ENCODE measurements around the gene TST. TPM values are rescaled to one million over a fixed set of nuclear protein-coding genes. Genes with fewer than 3 reads are reported as not detected.

TST gene
- total and polyA plus RNA-seq, 9 of the 15 experiments (the other 6 are each of a cell fraction or from before 2014, with no cell fraction given) = 1.4 to 26.9 (median 12.4) TPM

GRCh38 chr22:37016134-37016910, 2.9 kb downstream of the TST start:
- no TSS peak for BruUV-seq (replicated peaks)
- in situ Hi-C loops (cut with MboI) = no loop called here
- DNase-seq (ENCODE audit: extremely low read depth in 1 of 4, low spot score in 3 of 4) = peak in 2 of 4 experiments; percentile 50 to 77
- peak overlapping the region; percentile 18; the same call in 1 of the 2 replicates for H3K4me2 ChIP-seq (ENCODE audit: insufficient read depth, low read length)
- H4K20me1 ChIP-seq (replicated peaks; ENCODE audit: control insufficient read depth, insufficient read depth, low read length) = peaks cover 6% of the 10 kb centered on the region
- peaks cover 38% of the 10 kb centered on the region for H3K79me2 ChIP-seq (ENCODE audit: control insufficient read depth, insufficient read depth, low read length)
- no peak overlapping the region for H2AFZ ChIP-seq (ENCODE audit: low read depth, low read length)
- no peak overlapping the region; a peak in 1 of 4 replicates for H3K9ac ChIP-seq (ENCODE audit: insufficient read depth in 1 of 2, low read depth in 2 of 2, low read length in 2 of 2)
- no peak overlapping the region for H3K4me3 ChIP-seq
- 44% methylated on average over 11 of the region's 14 CpGs for WGBS (ENCODE audit: insufficient coverage, low coverage, missing lambda C conversion rate)
- ChIA-PET CTCF (ENCODE audit: low intra/inter-chr PET ratio) (interaction anchor here (0.8 kb wide), 1 partner anchor 39 kb away, joined by 3 read pairs; no protein-coding TSS in a partner anchor), POLR2A (interaction anchor here (0.7 kb wide), 1 partner anchor 18 kb away, joined by 3 read pairs; no protein-coding TSS in a partner anchor)
- no peaks in the 10 kb centered on the region for H3K9me3 ChIP-seq (replicated peaks; ENCODE audit: control insufficient read depth, insufficient read depth, low read depth, low read length)
- H3K36me3 ChIP-seq (ENCODE audit: control insufficient read depth, insufficient read depth, low read length) = peaks cover 21% of the 10 kb centered on the region; the same call in 2 of the 3 replicates
- FAIRE-seq = peak; percentile 81
- H3K27ac ChIP-seq (ENCODE audit: extremely low read depth, low read depth, low read length) = peak overlapping the region; percentile 31
- no peaks in the 10 kb centered on the region for H3K27me3 ChIP-seq (ENCODE audit: control insufficient read depth in 2 of 2, insufficient read depth in 2 of 2, low read length in 2 of 2)
- intact Hi-C loops (cut with micrococcal nuclease) = no loop called here
- H3K4me1 ChIP-seq (replicated peaks in 1 of 2; ENCODE audit: control insufficient read depth in 2 of 2, insufficient read depth in 2 of 2, low read length in 2 of 2) = peaks cover 29 to 46% of the 10 kb centered on the region in 2 experiments; a peak in 4 of 5 replicates
- ATAC-seq = peak; percentile 51
- H3K9me1 ChIP-seq (ENCODE audit: control insufficient read depth, insufficient read depth, low read length) = peaks cover 2% of the 10 kb centered on the region
- TF ChIP-seq SMC3 (conservative IDR thresholded peaks at IDR 0.05; ENCODE audit: insufficient read depth, low read depth, low read length) = no peak
- TF ChIP-seq ZC3H8 (IDR thresholded peaks at IDR 0.05) = no peak
- TF ChIP-seq HDAC2 (IDR thresholded peaks at IDR 0.05) = 0 out of 2 replicates have a peak, but pooled peaks have one; percentile 73
- no peak for TF ChIP-seq HNRNPL (IDR thresholded peaks at IDR 0.05; ENCODE audit: low read depth, low read length)
- TF ChIP-seq CBFA2T3 (IDR thresholded peaks at IDR 0.05) = 0 out of 2 replicates have a peak, but pooled peaks have one; percentile 18
- TF ChIP-seq ZNF407 (IDR thresholded peaks at IDR 0.05; ENCODE audit: low read depth) = peak; percentile 57; the same call in 1 of the 2 replicates
- TF ChIP-seq C11orf30 (IDR thresholded peaks at IDR 0.05; ENCODE audit: low read depth) = peak; percentile 52
- peak; percentile 47; the same call in 1 of the 2 replicates for TF ChIP-seq NFE2 (IDR thresholded peaks at IDR 0.05; ENCODE audit: low read depth)
- TF ChIP-seq PTBP1 (IDR thresholded peaks at IDR 0.05; ENCODE audit: low read depth, low read length) = 0 out of 2 replicates have a peak, but pooled peaks have one; percentile 60
- no peak for TF ChIP-seq ZC3H4 (CRISPR knock-in tag; IDR thresholded peaks at IDR 0.05; ENCODE audit: borderline replicate concordance)
- TF ChIP-seq ESRRA (IDR thresholded peaks at IDR 0.05; ENCODE audit: borderline replicate concordance, low read depth) = peak; percentile 55; the same call in 1 of the 2 replicates
- peak; percentile 94 for TF ChIP-seq ADNP (tag; IDR thresholded peaks at IDR 0.05)
- peak; percentile 93 for TF ChIP-seq TBP (optimal IDR thresholded peaks at IDR 0.05; ENCODE audit: low read depth, low read length)
- TF ChIP-seq PHF20 (IDR thresholded peaks at IDR 0.05; ENCODE audit: partially characterized antibody) = peak; percentile 37

Measured in K562 (cell line).